Fibroblast of lung (primary cell): ENCODE measurements around the gene SEC14L5.

ENCODE experiments used
- CTCF ChIP-seq, 2 donors: IDR thresholded peaks in 1 of 2; conservative IDR thresholded peaks in 1 of 2; 1 replicate in 1 of 2; 2 replicates in 1 of 2; pipeline ENCODE4 v1.5.1; 2011 to 2012; ENCODE audit warnings: low read length in 2 of 2, control low read depth in 1 of 2, inconsistent platforms in 1 of 2, low read depth in 1 of 2, mild to moderate bottlenecking in 1 of 2
- EZH2 ChIP-seq: IDR thresholded peaks from 2 replicates; pipeline ENCODE4 v1.5.1; 2012; ENCODE audit warnings: low read length, control low read depth, mild to moderate bottlenecking; ENCODE audit errors: missing control alignments

GRCh38 chr16:5016967-5017677 lies 59.0 kb downstream of the SEC14L5 start:
- no peak for TF ChIP-seq CTCF (conservative IDR thresholded peaks at IDR 0.05 in 1 of 2, IDR thresholded peaks at IDR 0.05 in 1 of 2; ENCODE audit: low read depth in 1 of 2, low read length in 2 of 2)
- no peak for TF ChIP-seq EZH2
